HepG2 (cell line): Measurements from ENCODE around the gene CDK3. TPM values are rescaled to one million over a fixed set of nuclear protein-coding genes. Genes with fewer than 3 reads are reported as not detected.
A peak's percentile ranks its signal among the peaks of the same experiment; 100 is the strongest.

Source experiments
- CCAR2 ChIP-seq: fragments of 200-400 bp; formaldehyde crosslinking; optimal IDR thresholded peaks from 2 replicates; pipeline ENCODE3; 2018; ENCODE audit warnings: low read depth, mild to moderate bottlenecking, low read length, moderate library complexity
- DDIT3 ChIP-seq: sonication (generic); formaldehyde crosslinking; IDR thresholded peaks from 2 replicates; pipeline ENCODE4 v1.4.0; 2020; ENCODE audit warnings: mild to moderate bottlenecking, missing genetic modification reagents
- DNMT1 ChIP-seq: sonication (generic); formaldehyde crosslinking; IDR thresholded peaks from 2 replicates; pipeline ENCODE4 v1.5.1; 2020; ENCODE audit warnings: mild to moderate bottlenecking, missing genetic modification reagents
- FOSL1 ChIP-seq: sonication (generic); formaldehyde crosslinking; IDR thresholded peaks from 2 replicates; pipeline ENCODE4 v1.9.0; 2021; ENCODE audit warnings: missing genetic modification reagents, borderline replicate concordance
- FOXJ3 ChIP-seq: sonication (generic); formaldehyde crosslinking; IDR thresholded peaks from 2 replicates; pipeline ENCODE4 v1.4.0; 2020; ENCODE audit warnings: missing genetic modification reagents, mild to moderate bottlenecking, borderline replicate concordance
- HES4 ChIP-seq: sonication (generic); formaldehyde crosslinking; IDR thresholded peaks from 2 replicates; pipeline ENCODE4 v1.9.0; 2021; ENCODE audit warnings: mild to moderate bottlenecking, missing genetic modification reagents, borderline replicate concordance
- KDM3A ChIP-seq: IDR thresholded peaks from 2 replicates; pipeline ENCODE4 v1.6.1; 2018; ENCODE audit warnings: low read depth, missing compliant biosample characterization
- KDM4B ChIP-seq: sonication (generic); formaldehyde crosslinking; IDR thresholded peaks from 2 replicates; pipeline ENCODE4 v1.4.0; 2020; ENCODE audit warnings: missing genetic modification reagents
- MAX ChIP-seq: IDR thresholded peaks from 2 replicates; pipeline ENCODE4 v1.6.1; 2012; ENCODE audit warnings: inconsistent platforms
- NFKBIZ ChIP-seq: IDR thresholded peaks from 2 replicates; pipeline ENCODE4 v1.6.1; 2018; ENCODE audit warnings: missing genetic modification reagents, missing compliant biosample characterization
- SETDB1 ChIP-seq: sonication (generic); formaldehyde crosslinking; IDR thresholded peaks from 2 replicates; pipeline ENCODE4 v1.5.1; 2020; ENCODE audit warnings: missing genetic modification reagents, mild to moderate bottlenecking, borderline replicate concordance
- SKI ChIP-seq: fragments of 450-650 bp; IDR thresholded peaks from one replicate; pipeline ENCODE4 v1.6.1; 2018; ENCODE audit warnings: mild to moderate bottlenecking; ENCODE audit not compliant: partially characterized antibody
- TCF7L2 ChIP-seq: IDR thresholded peaks from 2 replicates; pipeline ENCODE4 v1.6.1; 2011; ENCODE audit warnings: mild to moderate bottlenecking, low read depth, low read length, moderate library complexity
- ZBTB8A ChIP-seq: sonication (generic); formaldehyde crosslinking; IDR thresholded peaks from 2 replicates; pipeline ENCODE4 v1.4.0; 2020; ENCODE audit warnings: mild to moderate bottlenecking, low read depth, missing genetic modification reagents, borderline replicate concordance
- ZNF512B ChIP-seq: sonication (generic); formaldehyde crosslinking; IDR thresholded peaks from 2 replicates; pipeline ENCODE4 v1.5.1; 2020; ENCODE audit warnings: missing genetic modification reagents, mild to moderate bottlenecking, borderline replicate concordance
- ZNF598 ChIP-seq: sonication (generic); formaldehyde crosslinking; IDR thresholded peaks from 2 replicates; pipeline ENCODE4 v1.5.1; 2020; ENCODE audit warnings: mild to moderate bottlenecking, missing genetic modification reagents, borderline replicate concordance
- ZNF816 ChIP-seq: sonication (generic); formaldehyde crosslinking; IDR thresholded peaks from 2 replicates; pipeline ENCODE4 v1.8.0; 2022; ENCODE audit warnings: missing genetic modification reagents, mild to moderate bottlenecking, borderline replicate concordance
- polyA plus RNA-seq, 8 experiments: library from polyadenylated mRNA; depleted of rRNA in 3 of 8; stranded (reverse) in 7 of 8; unstranded in 1 of 8; fragments of >200 nt; fragmentation: Illumina TruSeq in 4 of 8; extraction: Trizol in 4 of 8; gene quantifications; 2 replicates each; pipeline versions ENCODE4 v1.2.1 to v1.2.3, GENCODE V29; 2011 to 2016; ENCODE audit warnings: low read depth in 4 of 8, missing spikeins in 1 of 8, mixed read lengths in 1 of 8; ENCODE audit not compliant: insufficient read depth in 1 of 8
- total RNA-seq, 5 experiments: library from RNA; depleted of rRNA; stranded (reverse); fragments of >200 nt; fragmentation: Illumina TruSeq; extraction: Trizol; gene quantifications; 2 replicates each; pipeline ENCODE4 v1.2.3, GENCODE V29; 2016; ENCODE audit warnings: low read depth in 1 of 5
- TF ChIP-seq, protein P1 (sequence below): sonication (generic); formaldehyde crosslinking; IDR thresholded peaks from one replicate; pipeline ENCODE4 v1.5.1; 2020; ENCODE audit warnings: mild to moderate bottlenecking, missing genetic modification reagents; ENCODE audit errors: not compliant biosample characterization

CDK3 gene
- total and polyA plus RNA-seq, 2 of the 13 experiments (the other 11 are each of a cell fraction or from before 2014, with no cell fraction given) = 5.8 to 11.4 TPM

DNA sequence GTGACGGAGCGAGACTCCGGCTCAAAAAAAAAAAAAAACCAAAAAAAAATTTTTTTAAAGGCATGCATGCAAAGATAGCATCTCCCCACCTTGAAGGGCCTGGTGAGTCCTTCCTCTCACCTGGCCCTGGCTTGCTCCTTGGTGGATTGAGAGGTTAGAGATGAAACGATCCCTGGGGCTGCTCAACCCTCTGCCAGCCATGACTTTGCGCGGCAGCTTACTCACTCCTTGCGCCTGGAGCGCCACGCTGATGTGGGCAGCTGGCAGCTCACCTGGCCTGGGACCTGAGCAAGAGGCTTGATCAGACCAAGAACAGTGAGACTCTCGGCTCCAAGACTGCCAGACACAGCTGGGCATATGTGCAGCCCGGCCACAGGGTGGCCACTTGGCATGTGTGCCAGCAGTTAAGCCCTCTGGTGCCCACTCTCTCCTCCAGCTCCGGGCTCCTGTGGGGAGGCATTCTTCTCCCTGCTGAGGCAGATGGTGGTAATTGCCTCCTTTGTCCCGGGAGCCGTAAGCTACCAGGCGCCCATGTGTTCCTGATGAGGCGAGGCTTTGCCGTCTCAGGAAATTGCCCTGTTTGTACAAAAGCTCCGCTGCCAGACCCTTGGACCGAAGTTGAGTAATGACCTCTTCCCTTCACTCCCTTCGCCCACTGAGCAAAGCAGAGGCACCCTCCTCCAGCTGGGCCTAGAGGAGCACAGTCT is 31.6 kb downstream of the CDK3 start (continued):
- TF ChIP-seq HES4 (0 out of 2 replicates have a peak, but pooled peaks have one; percentile 42), KDM3A (peak; percentile 54; the same call in 1 of the 2 replicates), SKI (no peak), FOSL1 (CRISPR knock-in tag) (no peak), NFKBIZ (no peak), KDM4B (CRISPR knock-in tag) (no peak), MAX (peak; percentile 93), ZBTB8A (no peak), DDIT3 (no peak), ZNF512B (no peak), DNMT1 (no peak), FOXJ3 (CRISPR knock-in tag) (no peak), ZNF816 (CRISPR knock-in tag) (no peak), ZNF598 (CRISPR knock-in tag) (peak; percentile 60; the same call in 1 of the 2 replicates), CCAR2 (no peak), TCF7L2 (no peak), SETDB1 (CRISPR knock-in tag) (no peak)
- TF ChIP-seq, protein P1, sequence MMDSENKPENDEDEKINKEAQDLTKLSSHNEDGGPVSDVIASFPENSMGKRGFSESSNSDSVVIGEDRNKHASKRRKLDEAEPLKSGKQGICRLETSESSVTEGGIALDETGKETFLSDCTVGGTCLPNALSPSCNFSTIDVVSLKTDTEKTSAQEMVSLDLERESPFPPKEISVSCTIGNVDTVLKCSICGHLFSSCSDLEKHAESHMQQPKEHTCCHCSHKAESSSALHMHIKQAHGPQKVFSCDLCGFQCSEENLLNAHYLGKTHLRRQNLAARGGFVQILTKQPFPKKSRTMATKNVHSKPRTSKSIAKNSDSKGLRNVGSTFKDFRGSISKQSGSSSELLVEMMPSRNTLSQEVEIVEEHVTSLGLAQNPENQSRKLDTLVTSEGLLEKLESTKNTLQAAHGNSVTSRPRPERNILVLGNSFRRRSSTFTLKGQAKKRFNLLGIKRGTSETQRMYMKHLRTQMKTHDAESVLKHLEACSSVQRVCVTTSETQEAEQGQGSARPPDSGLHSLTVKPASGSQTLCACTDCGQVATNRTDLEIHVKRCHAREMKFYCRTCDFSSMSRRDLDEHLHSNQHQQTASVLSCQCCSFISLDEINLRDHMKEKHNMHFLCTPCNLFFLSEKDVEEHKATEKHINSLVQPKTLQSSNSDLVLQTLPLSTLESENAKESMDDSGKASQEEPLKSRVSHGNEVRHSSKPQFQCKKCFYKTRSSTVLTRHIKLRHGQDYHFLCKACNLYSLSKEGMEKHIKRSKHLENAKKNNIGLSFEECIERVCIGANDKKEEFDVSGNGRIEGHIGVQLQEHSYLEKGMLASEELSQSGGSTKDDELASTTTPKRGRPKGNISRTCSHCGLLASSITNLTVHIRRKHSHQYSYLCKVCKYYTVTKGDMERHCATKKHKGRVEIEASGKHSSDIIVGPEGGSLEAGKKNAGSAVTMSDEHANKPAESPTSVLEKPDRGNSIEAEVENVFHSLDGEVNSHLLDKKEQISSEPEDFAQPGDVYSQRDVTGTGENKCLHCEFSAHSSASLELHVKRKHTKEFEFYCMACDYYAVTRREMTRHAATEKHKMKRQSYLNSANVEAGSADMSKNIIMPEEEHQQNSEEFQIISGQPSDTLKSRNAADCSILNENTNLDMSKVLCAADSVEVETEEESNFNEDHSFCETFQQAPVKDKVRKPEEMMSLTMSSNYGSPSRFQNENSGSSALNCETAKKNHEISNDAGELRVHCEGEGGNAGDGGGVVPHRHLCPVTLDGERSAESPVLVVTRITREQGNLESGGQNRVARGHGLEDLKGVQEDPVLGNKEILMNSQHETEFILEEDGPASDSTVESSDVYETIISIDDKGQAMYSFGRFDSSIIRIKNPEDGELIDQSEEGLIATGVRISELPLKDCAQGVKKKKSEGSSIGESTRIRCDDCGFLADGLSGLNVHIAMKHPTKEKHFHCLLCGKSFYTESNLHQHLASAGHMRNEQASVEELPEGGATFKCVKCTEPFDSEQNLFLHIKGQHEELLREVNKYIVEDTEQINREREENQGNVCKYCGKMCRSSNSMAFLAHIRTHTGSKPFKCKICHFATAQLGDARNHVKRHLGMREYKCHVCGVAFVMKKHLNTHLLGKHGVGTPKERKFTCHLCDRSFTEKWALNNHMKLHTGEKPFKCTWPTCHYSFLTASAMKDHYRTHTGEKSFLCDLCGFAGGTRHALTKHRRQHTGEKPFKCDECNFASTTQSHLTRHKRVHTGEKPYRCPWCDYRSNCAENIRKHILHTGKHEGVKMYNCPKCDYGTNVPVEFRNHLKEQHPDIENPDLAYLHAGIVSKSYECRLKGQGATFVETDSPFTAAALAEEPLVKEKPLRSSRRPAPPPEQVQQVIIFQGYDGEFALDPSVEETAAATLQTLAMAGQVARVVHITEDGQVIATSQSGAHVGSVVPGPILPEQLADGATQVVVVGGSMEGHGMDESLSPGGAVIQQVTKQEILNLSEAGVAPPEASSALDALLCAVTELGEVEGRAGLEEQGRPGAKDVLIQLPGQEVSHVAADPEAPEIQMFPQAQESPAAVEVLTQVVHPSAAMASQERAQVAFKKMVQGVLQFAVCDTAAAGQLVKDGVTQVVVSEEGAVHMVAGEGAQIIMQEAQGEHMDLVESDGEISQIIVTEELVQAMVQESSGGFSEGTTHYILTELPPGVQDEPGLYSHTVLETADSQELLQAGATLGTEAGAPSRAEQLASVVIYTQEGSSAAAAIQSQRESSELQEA (CRISPR knock-in tag) = no peak
